ENCODE data around the gene MICALL1.

Gene MICALL1

DNA sequence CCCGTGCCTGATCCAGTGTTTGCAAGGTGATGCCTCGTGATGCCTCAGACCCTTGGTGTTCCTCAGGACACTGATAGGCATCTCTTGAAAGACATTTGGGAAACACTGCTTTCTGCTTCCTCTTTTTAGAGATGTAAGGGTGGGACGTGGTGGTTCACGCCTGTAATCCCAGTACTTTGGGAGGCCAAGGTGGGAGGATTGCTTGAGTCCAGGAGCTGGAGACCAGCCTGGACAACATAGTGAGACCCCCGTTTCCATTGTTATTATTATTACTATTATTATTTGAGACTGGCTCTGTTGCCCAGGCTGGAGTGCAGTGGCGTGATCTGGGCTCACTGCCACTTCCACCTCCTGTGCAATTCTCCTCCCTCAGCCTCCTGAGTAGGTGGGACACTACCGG is 84.8 kb downstream of the MICALL1 start:
- Mint-ChIP-seq H3K9me3 (no peaks in the 10 kb centered on the region), H3K27ac (ENCODE audit: low read depth) (no peak overlapping the region), H3K36me3 (ENCODE audit: insufficient read depth) (peaks cover 3% of the 10 kb centered on the region), H3K4me3 (no peak overlapping the region), H3K27me3 (no peaks in the 10 kb centered on the region), H3K4me1 (peaks cover 27% of the 10 kb centered on the region)
- DNase-seq (ENCODE audit: low spot score in 2 of 2) (no peak), ATAC-seq (replicated peaks; ENCODE audit: extremely low read depth, poor library complexity, severe bottlenecking) (no peak)

DNA sequence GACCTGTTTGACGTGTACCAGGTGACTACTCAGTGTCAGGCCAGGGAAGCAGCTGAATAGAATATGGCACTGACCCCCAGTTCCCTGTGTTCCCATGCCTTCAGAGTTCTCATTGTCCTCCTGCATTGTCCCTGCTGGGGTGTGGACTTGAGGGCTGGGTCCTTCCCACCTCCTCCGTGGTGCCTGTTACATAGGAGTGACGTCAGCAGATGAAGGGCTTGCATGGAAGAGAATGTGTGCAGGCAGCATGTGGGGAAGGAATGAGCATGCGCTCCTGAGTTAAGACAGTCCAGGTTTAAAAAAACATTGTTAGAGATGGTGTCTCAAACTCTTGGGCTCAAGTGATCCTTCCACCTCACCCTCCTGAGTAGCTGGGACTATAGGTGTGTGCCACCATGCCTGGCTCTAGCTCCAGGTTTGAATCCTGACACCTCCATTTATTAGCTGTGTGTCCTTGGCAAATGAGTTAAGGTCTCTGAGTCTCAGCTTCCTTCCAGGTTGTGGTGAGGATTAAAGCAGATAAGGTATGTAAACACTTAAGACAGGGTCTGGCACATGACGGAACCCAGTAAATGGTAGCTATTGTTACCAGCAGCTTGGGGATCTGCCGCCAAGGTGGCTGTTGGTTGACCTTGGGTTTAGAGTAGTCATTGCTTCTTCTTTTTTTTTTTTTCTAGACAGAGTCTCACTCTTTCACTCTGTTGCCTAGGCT is 85.8 kb downstream of the MICALL1 start:
- DNase-seq (ENCODE audit: low spot score in 2 of 2) (no peak), ATAC-seq (replicated peaks; ENCODE audit: extremely low read depth, poor library complexity, severe bottlenecking) (no peak)
- no peak overlapping the region for H3K27ac Mint-ChIP-seq (ENCODE audit: low read depth)
- no peak overlapping the region for H3K4me3 Mint-ChIP-seq
- no peaks in the 10 kb centered on the region for H3K9me3 Mint-ChIP-seq
- peaks cover 37% of the 10 kb centered on the region for H3K4me1 Mint-ChIP-seq
- peaks cover 3% of the 10 kb centered on the region for H3K36me3 Mint-ChIP-seq (ENCODE audit: insufficient read depth)
- no peaks in the 10 kb centered on the region for H3K27me3 Mint-ChIP-seq

Measured in central memory CD8-positive, alpha-beta T cell (primary cell).